Vagina (tissue), 2 donors: ENCODE results near the gene EPHB4. TPM values are rescaled to one million over a fixed set of nuclear protein-coding genes. Genes with fewer than 3 reads are reported as not detected.

Experiments used
- DNase-seq, 2 donors: peaks; one replicate each; pipeline ENCODE4 v3.0.0-alpha.2; 2017; ENCODE audit errors: extremely low spot score in 2 of 2
- H3K27ac ChIP-seq: fragments of 200-600 bp; sonication (generic); one replicate; pipeline ENCODE4 v1.5.1; 2019
- H3K27me3 ChIP-seq: fragments of 200-600 bp; sonication (generic); one replicate; pipeline ENCODE4 v1.5.1; 2019
- H3K36me3 ChIP-seq, 2 donors: fragments of 200-600 bp; sonication (generic); one replicate each; pipeline ENCODE4 v1.5.1; 2017 to 2019
- H3K4me1 ChIP-seq: fragments of 200-600 bp; sonication (generic); one replicate; pipeline ENCODE4 v1.5.1; 2019
- H3K4me3 ChIP-seq, 2 donors: fragments of 200-600 bp; sonication (generic); 1 replicate in 1 of 2; 2 replicates in 1 of 2; pipeline ENCODE4 v1.5.1; 2016 to 2019
- H3K9me3 ChIP-seq: fragments of 200-600 bp; sonication (generic); one replicate; pipeline ENCODE4 v1.5.1; 2019
- POLR2A ChIP-seq, 2 donors: fragments of 450-650 bp; IDR thresholded peaks; one replicate each; pipeline ENCODE4 v1.6.1; 2017; ENCODE audit warnings: antibody characterized with exemption in 2 of 2, mild to moderate bottlenecking in 2 of 2, moderate library complexity in 2 of 2
- POLR2AphosphoS5 ChIP-seq, 2 donors: sonication (generic); formaldehyde crosslinking; IDR thresholded peaks; one replicate each; pipeline ENCODE4 v1.9.0; 2017; ENCODE audit warnings: antibody characterized with exemption in 2 of 2, mild to moderate bottlenecking in 2 of 2, low read depth in 1 of 2; ENCODE audit not compliant: insufficient read depth in 1 of 2
- intact Hi-C: fragments of 100-400 bp; cut with DNase I; formaldehyde crosslinking; loops from one replicate; pipeline ENCODE4 v1.15.1; 2023
- total RNA-seq: library from RNA; depleted of rRNA; stranded (reverse); fragments of >200 nt; gene quantifications from one replicate; pipeline ENCODE4 v1.2.3, GENCODE V29; 2016
- TF ChIP-seq, protein P1 (sequence below), 3 experiments: fragments of 450-650 bp in 2 of 3; fragments of 200-600 bp in 1 of 3; sonication (generic) in 1 of 3; IDR thresholded peaks; one replicate each; pipeline ENCODE4 v1.5.1; 2017 to 2019; ENCODE audit warnings: antibody characterized with exemption in 3 of 3, mild to moderate bottlenecking in 2 of 3, moderate library complexity in 2 of 3

EPHB4 gene
- total RNA-seq, 1 donor from 2014 or later = 72.4 TPM

DNA sequence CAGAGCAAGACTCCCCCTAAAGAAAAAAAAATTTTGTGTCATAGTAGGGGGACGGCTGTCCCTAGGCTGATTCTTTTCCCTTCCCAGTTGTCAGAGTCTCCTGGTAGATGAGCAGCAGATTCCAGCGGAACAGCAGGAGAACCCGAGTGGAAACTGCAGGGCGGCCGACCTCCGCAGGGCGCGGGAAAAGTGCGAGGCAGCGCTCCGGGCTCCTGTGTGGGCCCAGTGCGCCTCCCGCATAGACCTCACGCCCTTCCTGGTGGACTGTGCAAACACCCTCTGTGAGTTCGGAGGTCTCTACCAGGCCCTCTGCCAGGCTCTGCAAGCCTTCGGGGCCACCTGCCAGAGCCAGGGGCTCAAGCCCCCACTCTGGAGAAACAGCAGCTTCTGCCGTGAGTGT, 48.0 kb downstream of the EPHB4 start:
- no peaks in the 10 kb centered on the region for H3K36me3 ChIP-seq
- no peak for DNase-seq
- H3K27ac ChIP-seq = no peak overlapping the region
- TF ChIP-seq, protein P1, sequence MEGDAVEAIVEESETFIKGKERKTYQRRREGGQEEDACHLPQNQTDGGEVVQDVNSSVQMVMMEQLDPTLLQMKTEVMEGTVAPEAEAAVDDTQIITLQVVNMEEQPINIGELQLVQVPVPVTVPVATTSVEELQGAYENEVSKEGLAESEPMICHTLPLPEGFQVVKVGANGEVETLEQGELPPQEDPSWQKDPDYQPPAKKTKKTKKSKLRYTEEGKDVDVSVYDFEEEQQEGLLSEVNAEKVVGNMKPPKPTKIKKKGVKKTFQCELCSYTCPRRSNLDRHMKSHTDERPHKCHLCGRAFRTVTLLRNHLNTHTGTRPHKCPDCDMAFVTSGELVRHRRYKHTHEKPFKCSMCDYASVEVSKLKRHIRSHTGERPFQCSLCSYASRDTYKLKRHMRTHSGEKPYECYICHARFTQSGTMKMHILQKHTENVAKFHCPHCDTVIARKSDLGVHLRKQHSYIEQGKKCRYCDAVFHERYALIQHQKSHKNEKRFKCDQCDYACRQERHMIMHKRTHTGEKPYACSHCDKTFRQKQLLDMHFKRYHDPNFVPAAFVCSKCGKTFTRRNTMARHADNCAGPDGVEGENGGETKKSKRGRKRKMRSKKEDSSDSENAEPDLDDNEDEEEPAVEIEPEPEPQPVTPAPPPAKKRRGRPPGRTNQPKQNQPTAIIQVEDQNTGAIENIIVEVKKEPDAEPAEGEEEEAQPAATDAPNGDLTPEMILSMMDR (IDR thresholded peaks at IDR 0.05) = no peak
- no peak for TF ChIP-seq POLR2A (IDR thresholded peaks at IDR 0.05)
- no peak for TF ChIP-seq POLR2AphosphoS5 (IDR thresholded peaks at IDR 0.05; ENCODE audit: insufficient read depth in 1 of 2, low read depth in 1 of 2)
- H3K4me3 ChIP-seq = no peak overlapping the region
- intact Hi-C loops = no loop called here
- no peaks in the 10 kb centered on the region for H3K9me3 ChIP-seq
- no peaks in the 10 kb centered on the region for H3K27me3 ChIP-seq
- H3K4me1 ChIP-seq = no peaks in the 10 kb centered on the region

DNA sequence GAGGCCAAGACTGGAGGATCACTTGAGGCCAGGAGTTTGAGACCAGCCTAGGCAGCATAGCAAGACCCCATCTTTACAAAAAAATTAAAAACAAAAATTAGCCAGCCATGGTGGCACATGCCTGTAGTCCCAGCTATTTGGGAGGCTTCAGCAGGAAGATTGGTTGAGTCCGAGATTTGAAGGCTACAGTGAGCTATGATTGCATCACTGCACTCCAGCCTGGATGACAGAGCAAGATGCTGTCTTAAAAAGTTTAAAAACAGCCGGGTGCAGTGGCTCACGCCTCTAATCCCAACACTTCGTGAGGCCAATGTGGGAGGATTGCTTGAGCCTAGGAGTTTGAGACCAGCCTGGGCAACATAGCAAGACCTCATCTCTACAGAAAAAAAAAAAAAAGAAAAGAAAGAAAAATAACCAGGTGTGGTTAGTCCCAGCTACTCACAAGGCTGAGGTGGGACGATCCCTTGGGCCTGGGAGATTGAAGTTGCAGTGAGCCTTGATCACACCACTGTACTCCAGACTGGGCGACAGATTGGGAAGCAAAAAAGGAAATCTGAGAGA, 49.2 kb downstream of the EPHB4 start:
- no peak overlapping the region for H3K4me3 ChIP-seq
- no peaks in the 10 kb centered on the region for H3K4me1 ChIP-seq
- no peaks in the 10 kb centered on the region for H3K9me3 ChIP-seq
- H3K36me3 ChIP-seq = no peaks in the 10 kb centered on the region
- DNase-seq = no peak
- intact Hi-C loops = no loop called here
- H3K27ac ChIP-seq = no peak overlapping the region
- TF ChIP-seq, protein P1 (IDR thresholded peaks at IDR 0.05) = no peak
- TF ChIP-seq POLR2AphosphoS5 (IDR thresholded peaks at IDR 0.05; ENCODE audit: insufficient read depth in 1 of 2, low read depth in 1 of 2) (no peak), POLR2A (IDR thresholded peaks at IDR 0.05) (no peak)
- H3K27me3 ChIP-seq = no peaks in the 10 kb centered on the region

DNA sequence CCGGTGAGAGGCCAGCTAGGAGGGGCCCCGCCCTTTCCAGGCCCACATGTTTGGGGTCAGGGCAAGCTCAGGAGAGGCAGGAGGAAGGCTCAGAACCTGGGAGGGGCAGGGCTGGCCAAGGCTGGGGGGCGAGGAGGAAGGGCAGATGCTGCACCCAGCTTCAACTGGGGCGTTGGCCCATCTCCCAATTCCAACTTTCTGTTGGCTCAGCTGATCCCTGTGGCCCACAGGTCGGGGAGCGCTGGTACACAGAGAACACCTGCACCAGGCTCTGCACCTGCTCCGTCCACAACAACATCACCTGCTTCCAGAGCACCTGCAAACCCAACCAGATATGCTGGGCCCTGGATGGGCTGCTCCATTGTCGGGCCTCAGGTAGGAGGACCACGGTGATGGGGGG, 53.8 kb downstream of the EPHB4 start:
- no peak for DNase-seq
- no peak overlapping the region for H3K27ac ChIP-seq
- no peaks in the 10 kb centered on the region for H3K27me3 ChIP-seq
- no peaks in the 10 kb centered on the region for H3K9me3 ChIP-seq
- intact Hi-C loops = no loop called here
- no peaks in the 10 kb centered on the region for H3K36me3 ChIP-seq
- H3K4me3 ChIP-seq = no peak overlapping the region
- H3K4me1 ChIP-seq = no peaks in the 10 kb centered on the region
- no peak for TF ChIP-seq POLR2AphosphoS5 (IDR thresholded peaks at IDR 0.05; ENCODE audit: insufficient read depth in 1 of 2, low read depth in 1 of 2)
- TF ChIP-seq, protein P1 (IDR thresholded peaks at IDR 0.05) = no peak
- no peak for TF ChIP-seq POLR2A (IDR thresholded peaks at IDR 0.05)

DNA sequence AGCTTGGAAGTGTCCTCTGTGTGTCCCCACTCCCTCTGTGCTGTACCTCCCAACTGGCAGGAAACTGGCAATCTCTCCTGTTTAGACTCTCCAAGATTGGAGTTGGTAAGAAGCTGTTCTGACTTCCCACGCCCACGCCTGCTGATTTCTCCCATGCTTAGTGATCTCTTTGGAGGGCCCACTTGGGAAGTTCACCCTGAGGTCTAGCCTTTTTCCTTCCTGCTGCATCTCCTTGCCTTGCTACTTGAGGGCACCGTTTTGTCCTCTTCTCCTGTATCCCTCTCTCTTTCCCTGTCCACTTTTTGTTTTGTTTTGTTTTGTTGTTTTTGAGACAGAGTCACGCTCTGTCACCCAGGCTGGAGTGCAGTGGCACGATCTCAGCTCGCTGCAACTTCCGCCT, 58.5 kb downstream of the EPHB4 start:
- H3K4me3 ChIP-seq = no peak overlapping the region
- no peaks in the 10 kb centered on the region for H3K27me3 ChIP-seq
- DNase-seq = no peak
- TF ChIP-seq POLR2A (IDR thresholded peaks at IDR 0.05) (no peak), POLR2AphosphoS5 (IDR thresholded peaks at IDR 0.05; ENCODE audit: insufficient read depth in 1 of 2, low read depth in 1 of 2) (no peak)
- TF ChIP-seq, protein P1 (IDR thresholded peaks at IDR 0.05) = no peak
- H3K36me3 ChIP-seq = no peaks in the 10 kb centered on the region
- no peak overlapping the region for H3K27ac ChIP-seq
- intact Hi-C loops = no loop called here
- no peaks in the 10 kb centered on the region for H3K9me3 ChIP-seq
- H3K4me1 ChIP-seq = no peaks in the 10 kb centered on the region

DNA sequence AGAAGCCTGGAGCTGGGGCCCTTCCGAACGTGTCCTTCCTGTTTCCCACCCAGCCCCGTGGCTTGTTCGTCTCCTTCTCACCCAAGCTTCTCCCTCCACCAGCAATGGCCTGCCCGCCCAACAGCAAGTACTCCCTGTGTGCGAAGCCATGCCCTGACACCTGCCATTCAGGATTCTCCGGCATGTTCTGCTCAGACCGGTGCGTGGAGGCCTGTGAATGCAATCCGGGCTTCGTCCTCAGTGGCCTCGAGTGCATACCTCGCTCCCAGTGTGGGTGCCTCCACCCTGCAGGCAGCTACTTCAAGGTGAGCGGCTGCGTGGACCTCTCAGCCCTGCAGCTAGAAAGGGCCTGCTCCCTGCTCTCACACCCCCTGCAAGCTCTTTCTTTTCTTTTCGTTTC, 62.1 kb downstream of the EPHB4 start:
- Histone ChIP-seq H3K9me3 (no peaks in the 10 kb centered on the region), H3K4me3 (no peak overlapping the region), H3K4me1 (no peaks in the 10 kb centered on the region), H3K27me3 (no peaks in the 10 kb centered on the region), H3K36me3 (no peaks in the 10 kb centered on the region), H3K27ac (no peak overlapping the region)
- TF ChIP-seq POLR2AphosphoS5 (IDR thresholded peaks at IDR 0.05; ENCODE audit: insufficient read depth in 1 of 2, low read depth in 1 of 2) (no peak), POLR2A (IDR thresholded peaks at IDR 0.05) (no peak)
- TF ChIP-seq, protein P1 (IDR thresholded peaks at IDR 0.05) = no peak
- intact Hi-C loops = no loop called here
- DNase-seq = no peak
